ENCODE measurements around the gene EFCC1. TPM values are rescaled to one million over a fixed set of nuclear protein-coding genes. Genes with fewer than 3 reads are reported as not detected.
A peak's percentile ranks its signal among the peaks of the same experiment; 100 is the strongest.

The EFCC1 gene
- total RNA-seq, 1 donor: not detected

GRCh38 chr3:128994581-128995546 lies 6.2 kb upstream of the EFCC1 start:
- Histone ChIP-seq H3K4me3 (ENCODE audit: insufficient read depth, low read length) (no peak overlapping the region), H3K79me2 (ENCODE audit: insufficient read depth, low read length) (no peaks in the 10 kb centered on the region), H3K4me2 (ENCODE audit: insufficient read depth, low read length) (no peak overlapping the region), H3K27ac (ENCODE audit: low read depth, low read length) (no peak overlapping the region), H3K4me1 (ENCODE audit: insufficient read depth, low read length) (peaks cover 3% of the 10 kb centered on the region), H3K27me3 (ENCODE audit: insufficient read depth, low read length) (peaks cover 64% of the 10 kb centered on the region), H3K9me3 (ENCODE audit: low read depth, low read length) (no peaks in the 10 kb centered on the region), H3K36me3 (ENCODE audit: insufficient read depth, low read length) (no peaks in the 10 kb centered on the region), H4K20me1 (ENCODE audit: insufficient read depth, low read length) (no peaks in the 10 kb centered on the region), H2AFZ (ENCODE audit: low read length) (no peak overlapping the region)
- peak; percentile 49 for DNase-seq (ENCODE audit: insufficient read length, low spot score, missing footprints)
- TF ChIP-seq, protein P1, sequence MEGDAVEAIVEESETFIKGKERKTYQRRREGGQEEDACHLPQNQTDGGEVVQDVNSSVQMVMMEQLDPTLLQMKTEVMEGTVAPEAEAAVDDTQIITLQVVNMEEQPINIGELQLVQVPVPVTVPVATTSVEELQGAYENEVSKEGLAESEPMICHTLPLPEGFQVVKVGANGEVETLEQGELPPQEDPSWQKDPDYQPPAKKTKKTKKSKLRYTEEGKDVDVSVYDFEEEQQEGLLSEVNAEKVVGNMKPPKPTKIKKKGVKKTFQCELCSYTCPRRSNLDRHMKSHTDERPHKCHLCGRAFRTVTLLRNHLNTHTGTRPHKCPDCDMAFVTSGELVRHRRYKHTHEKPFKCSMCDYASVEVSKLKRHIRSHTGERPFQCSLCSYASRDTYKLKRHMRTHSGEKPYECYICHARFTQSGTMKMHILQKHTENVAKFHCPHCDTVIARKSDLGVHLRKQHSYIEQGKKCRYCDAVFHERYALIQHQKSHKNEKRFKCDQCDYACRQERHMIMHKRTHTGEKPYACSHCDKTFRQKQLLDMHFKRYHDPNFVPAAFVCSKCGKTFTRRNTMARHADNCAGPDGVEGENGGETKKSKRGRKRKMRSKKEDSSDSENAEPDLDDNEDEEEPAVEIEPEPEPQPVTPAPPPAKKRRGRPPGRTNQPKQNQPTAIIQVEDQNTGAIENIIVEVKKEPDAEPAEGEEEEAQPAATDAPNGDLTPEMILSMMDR (IDR thresholded peaks at IDR 0.05; ENCODE audit: extremely low read depth, low read depth, low read length): no peak

DNA sequence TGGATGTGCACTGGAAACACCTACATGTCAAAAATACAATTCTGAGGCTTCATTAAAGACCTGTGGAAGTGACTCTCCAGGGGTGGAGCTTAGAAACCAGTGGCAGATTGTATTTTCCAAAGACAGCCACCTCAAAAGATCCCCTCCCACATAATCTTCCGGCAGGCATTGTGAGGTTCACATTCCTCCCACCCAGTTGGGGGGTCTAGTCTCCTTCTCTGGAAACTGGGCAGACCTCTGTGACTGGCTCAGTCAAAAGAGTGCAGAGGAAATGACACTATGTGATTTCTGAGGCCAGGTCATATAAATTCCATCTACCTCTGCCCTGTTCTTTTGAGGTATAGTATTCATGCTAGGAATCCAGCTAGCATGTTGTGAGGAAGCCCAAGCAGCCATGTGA lies 5.4 kb upstream of the EFCC1 start:
- H3K9me3 ChIP-seq (ENCODE audit: low read depth, low read length): no peaks in the 10 kb centered on the region
- peaks cover 3% of the 10 kb centered on the region for H3K4me1 ChIP-seq (ENCODE audit: insufficient read depth, low read length)
- DNase-seq (ENCODE audit: insufficient read length, low spot score, missing footprints): peak; percentile 41
- no peaks in the 10 kb centered on the region for H4K20me1 ChIP-seq (ENCODE audit: insufficient read depth, low read length)
- TF ChIP-seq, protein P1 (IDR thresholded peaks at IDR 0.05; ENCODE audit: extremely low read depth, low read depth, low read length): no peak
- no peaks in the 10 kb centered on the region for H3K79me2 ChIP-seq (ENCODE audit: insufficient read depth, low read length)
- no peak overlapping the region for H3K4me3 ChIP-seq (ENCODE audit: insufficient read depth, low read length)
- no peak overlapping the region for H3K4me2 ChIP-seq (ENCODE audit: insufficient read depth, low read length)
- H3K27ac ChIP-seq (ENCODE audit: low read depth, low read length): no peak overlapping the region
- peaks cover 73% of the 10 kb centered on the region for H3K27me3 ChIP-seq (ENCODE audit: insufficient read depth, low read length)
- no peak overlapping the region for H2AFZ ChIP-seq (ENCODE audit: low read length)
- H3K36me3 ChIP-seq (ENCODE audit: insufficient read depth, low read length): no peaks in the 10 kb centered on the region

DNA sequence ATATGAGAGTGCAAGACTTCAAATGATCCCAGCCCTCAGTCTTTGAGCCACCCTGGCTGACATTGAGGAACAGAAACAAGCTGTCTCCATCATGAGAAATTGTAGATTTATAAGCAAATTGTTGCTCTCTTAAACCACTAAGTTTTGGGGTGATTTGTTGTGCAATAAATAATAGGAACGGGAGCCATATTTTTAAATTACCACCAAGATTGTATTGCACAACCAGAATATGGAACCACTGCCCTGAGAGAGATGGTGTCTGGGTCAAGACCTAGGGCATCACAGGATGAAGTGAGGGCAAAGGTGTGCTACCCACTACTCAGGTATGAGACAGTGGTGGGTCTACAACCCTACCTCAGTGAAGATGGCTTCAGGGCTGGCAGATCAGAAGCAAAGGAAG lies 4.9 kb upstream of the EFCC1 start:
- Histone ChIP-seq H3K36me3 (ENCODE audit: insufficient read depth, low read length) (no peaks in the 10 kb centered on the region), H3K4me3 (ENCODE audit: insufficient read depth, low read length) (no peak overlapping the region), H2AFZ (ENCODE audit: low read length) (no peak overlapping the region), H3K4me2 (ENCODE audit: insufficient read depth, low read length) (no peak overlapping the region), H3K79me2 (ENCODE audit: insufficient read depth, low read length) (no peaks in the 10 kb centered on the region), H3K27ac (ENCODE audit: low read depth, low read length) (no peak overlapping the region), H3K27me3 (ENCODE audit: insufficient read depth, low read length) (peaks cover 78% of the 10 kb centered on the region), H3K4me1 (ENCODE audit: insufficient read depth, low read length) (peaks cover 3% of the 10 kb centered on the region), H4K20me1 (ENCODE audit: insufficient read depth, low read length) (no peaks in the 10 kb centered on the region), H3K9me3 (ENCODE audit: low read depth, low read length) (no peaks in the 10 kb centered on the region)
- peak; percentile 26 for DNase-seq (ENCODE audit: insufficient read length, low spot score, missing footprints)
- TF ChIP-seq, protein P1 (IDR thresholded peaks at IDR 0.05; ENCODE audit: extremely low read depth, low read depth, low read length): no peak

GRCh38 chr3:128996726-128997125 lies 4.4 kb upstream of the EFCC1 start:
- peak; percentile 69 for DNase-seq (ENCODE audit: insufficient read length, low spot score, missing footprints)
- Histone ChIP-seq H3K79me2 (ENCODE audit: insufficient read depth, low read length) (no peaks in the 10 kb centered on the region), H3K4me1 (ENCODE audit: insufficient read depth, low read length) (peaks cover 3% of the 10 kb centered on the region), H3K27me3 (ENCODE audit: insufficient read depth, low read length) (peaks cover 83% of the 10 kb centered on the region), H4K20me1 (ENCODE audit: insufficient read depth, low read length) (no peaks in the 10 kb centered on the region), H3K4me2 (ENCODE audit: insufficient read depth, low read length) (no peak overlapping the region), H3K9me3 (ENCODE audit: low read depth, low read length) (no peaks in the 10 kb centered on the region), H3K27ac (ENCODE audit: low read depth, low read length) (no peak overlapping the region), H3K36me3 (ENCODE audit: insufficient read depth, low read length) (no peaks in the 10 kb centered on the region), H3K4me3 (ENCODE audit: insufficient read depth, low read length) (no peak overlapping the region), H2AFZ (ENCODE audit: low read length) (no peak overlapping the region)
- TF ChIP-seq, protein P1 (IDR thresholded peaks at IDR 0.05; ENCODE audit: extremely low read depth, low read depth, low read length): no peak
